ENCODE measurements around the gene THAP12. TPM values are rescaled to one million over a fixed set of nuclear protein-coding genes. Genes with fewer than 3 reads are reported as not detected.

Gene THAP12
- total RNA-seq, 4 donors from 2014 or later = 35.4 to 59.9 (median 42.7) TPM

GRCh38 chr11:76339221-76339620 lies 41.7 kb downstream of the THAP12 start:
- no peak for TF ChIP-seq CTCF (IDR thresholded peaks at IDR 0.05)
- DNase-seq (ENCODE audit: low spot score) (no peak), ATAC-seq (ENCODE audit: low FRiP score) (peak; percentile 56)

GRCh38 chr11:76337923-76338322 lies 43.0 kb downstream of the THAP12 start:
- ATAC-seq (ENCODE audit: low FRiP score) = no peak
- TF ChIP-seq CTCF (IDR thresholded peaks at IDR 0.05) = no peak
- DNase-seq (ENCODE audit: low spot score) = no peak

- ATAC-seq (ENCODE audit: low FRiP score) (no peak), DNase-seq (ENCODE audit: low spot score) (no peak)
- no peak for TF ChIP-seq CTCF (IDR thresholded peaks at IDR 0.05)
These were observed 43.5 kb downstream of the THAP12 start for GRCh38 chr11:76337469-76337868.

GRCh38 chr11:76336597-76336996 lies 44.3 kb downstream of the THAP12 start:
- no peak for TF ChIP-seq CTCF (IDR thresholded peaks at IDR 0.05)
- no peak for DNase-seq (ENCODE audit: low spot score)
- no peak for ATAC-seq (ENCODE audit: low FRiP score)

GRCh38 chr11:76335842-76336241 lies 45.1 kb downstream of the THAP12 start:
- TF ChIP-seq CTCF (IDR thresholded peaks at IDR 0.05) = no peak
- ATAC-seq (ENCODE audit: low FRiP score) (no peak), DNase-seq (ENCODE audit: low spot score) (no peak)

- DNase-seq (ENCODE audit: low spot score) = no peak
- no peak for ATAC-seq (ENCODE audit: low FRiP score)
- no peak for TF ChIP-seq CTCF (IDR thresholded peaks at IDR 0.05)
These were observed 46.0 kb downstream of the THAP12 start for GRCh38 chr11:76334826-76335389.

GRCh38 chr11:76330651-76331050 lies 50.3 kb downstream of the THAP12 start:
- TF ChIP-seq CTCF (IDR thresholded peaks at IDR 0.05) = no peak
- DNase-seq (ENCODE audit: low spot score) (no peak), ATAC-seq (ENCODE audit: low FRiP score) (no peak)
